SK-N-SH (cell line): ENCODE data around the gene PRG3.

ENCODE experiments used
- CHD2 ChIP-seq: fragments of 150-350 bp; IDR thresholded peaks from 2 replicates; pipeline ENCODE4 v1.6.1; 2018; ENCODE audit warnings: low read length; ENCODE audit not compliant: partially characterized antibody
- EP300 ChIP-seq, 2 experiments: IDR thresholded peaks; 2 replicates each; pipeline versions ENCODE4 v1.4.0 to v1.6.1; 2012; ENCODE audit warnings: borderline replicate concordance in 1 of 2, low read depth in 1 of 2, low read length in 1 of 2
- EZH2phosphoT487 ChIP-seq: fragments of 200-600 bp; sonication (generic); IDR thresholded peaks from 2 replicates; pipeline ENCODE4 v1.6.1; 2017; ENCODE audit warnings: low read depth, mixed run types, mild to moderate bottlenecking, antibody characterized with exemption, moderate library complexity, borderline replicate concordance
- JUND ChIP-seq: IDR thresholded peaks from 2 replicates; pipeline ENCODE4 v1.4.0; 2012
- MXI1 ChIP-seq: IDR thresholded peaks from 2 replicates; pipeline ENCODE4 v1.6.1; 2012; ENCODE audit warnings: mild to moderate bottlenecking, low read depth, low read length, improper control_type of control experiment
- NFIC ChIP-seq: IDR thresholded peaks from 2 replicates; pipeline ENCODE4 v1.4.0; 2012; ENCODE audit warnings: borderline replicate concordance
- RAD21 ChIP-seq: IDR thresholded peaks from 2 replicates; pipeline ENCODE4 v1.6.1; 2012; ENCODE audit warnings: mild to moderate bottlenecking, low read length
- TAF1 ChIP-seq: IDR thresholded peaks from 2 replicates; pipeline ENCODE4 v1.6.1; 2012; ENCODE audit warnings: low read depth, mild to moderate bottlenecking, low read length, moderate library complexity, borderline replicate concordance
- TEAD4 ChIP-seq: IDR thresholded peaks from 2 replicates; pipeline ENCODE4 v1.4.0; 2012; ENCODE audit warnings: mild to moderate bottlenecking, borderline replicate concordance; ENCODE audit not compliant: insufficient read depth
- TF ChIP-seq, protein P1 (sequence below): IDR thresholded peaks from 2 replicates; pipeline ENCODE4 v1.6.1; 2012; ENCODE audit warnings: mild to moderate bottlenecking, low read depth, low read length, moderate library complexity
- TF ChIP-seq, protein P2 (sequence below): fragments of 200-600 bp; sonication (generic); IDR thresholded peaks from 2 replicates; pipeline ENCODE4 v1.6.1; 2017; ENCODE audit warnings: antibody characterized with exemption, mild to moderate bottlenecking, moderate library complexity
- TF ChIP-seq, protein P3 (sequence below): IDR thresholded peaks from 2 replicates; pipeline ENCODE4 v1.4.0; 2012; ENCODE audit warnings: low read depth

DNA sequence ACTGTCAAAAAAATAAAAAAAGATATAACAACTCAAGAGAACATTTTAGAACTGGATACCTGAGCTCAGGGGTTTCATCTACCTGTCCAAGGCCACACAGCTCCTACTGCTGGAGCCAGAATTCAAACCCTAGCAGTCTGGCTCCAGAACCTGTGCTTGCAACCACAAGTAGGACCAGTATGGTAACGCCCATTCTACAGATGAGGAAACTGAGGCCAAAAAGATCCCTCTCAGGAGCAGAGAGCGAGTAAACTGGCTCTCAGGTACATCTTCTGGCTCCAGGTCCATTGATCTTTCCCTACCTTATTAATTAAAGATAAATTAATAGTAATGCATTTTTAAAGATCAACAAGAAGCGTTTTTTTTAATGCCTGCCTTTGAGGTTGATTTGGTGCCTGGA, 23.6 kb downstream of the PRG3 start:
- no peak for TF ChIP-seq TAF1
- TF ChIP-seq, protein P1, sequence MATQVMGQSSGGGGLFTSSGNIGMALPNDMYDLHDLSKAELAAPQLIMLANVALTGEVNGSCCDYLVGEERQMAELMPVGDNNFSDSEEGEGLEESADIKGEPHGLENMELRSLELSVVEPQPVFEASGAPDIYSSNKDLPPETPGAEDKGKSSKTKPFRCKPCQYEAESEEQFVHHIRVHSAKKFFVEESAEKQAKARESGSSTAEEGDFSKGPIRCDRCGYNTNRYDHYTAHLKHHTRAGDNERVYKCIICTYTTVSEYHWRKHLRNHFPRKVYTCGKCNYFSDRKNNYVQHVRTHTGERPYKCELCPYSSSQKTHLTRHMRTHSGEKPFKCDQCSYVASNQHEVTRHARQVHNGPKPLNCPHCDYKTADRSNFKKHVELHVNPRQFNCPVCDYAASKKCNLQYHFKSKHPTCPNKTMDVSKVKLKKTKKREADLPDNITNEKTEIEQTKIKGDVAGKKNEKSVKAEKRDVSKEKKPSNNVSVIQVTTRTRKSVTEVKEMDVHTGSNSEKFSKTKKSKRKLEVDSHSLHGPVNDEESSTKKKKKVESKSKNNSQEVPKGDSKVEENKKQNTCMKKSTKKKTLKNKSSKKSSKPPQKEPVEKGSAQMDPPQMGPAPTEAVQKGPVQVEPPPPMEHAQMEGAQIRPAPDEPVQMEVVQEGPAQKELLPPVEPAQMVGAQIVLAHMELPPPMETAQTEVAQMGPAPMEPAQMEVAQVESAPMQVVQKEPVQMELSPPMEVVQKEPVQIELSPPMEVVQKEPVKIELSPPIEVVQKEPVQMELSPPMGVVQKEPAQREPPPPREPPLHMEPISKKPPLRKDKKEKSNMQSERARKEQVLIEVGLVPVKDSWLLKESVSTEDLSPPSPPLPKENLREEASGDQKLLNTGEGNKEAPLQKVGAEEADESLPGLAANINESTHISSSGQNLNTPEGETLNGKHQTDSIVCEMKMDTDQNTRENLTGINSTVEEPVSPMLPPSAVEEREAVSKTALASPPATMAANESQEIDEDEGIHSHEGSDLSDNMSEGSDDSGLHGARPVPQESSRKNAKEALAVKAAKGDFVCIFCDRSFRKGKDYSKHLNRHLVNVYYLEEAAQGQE, result no peak
- TF ChIP-seq, protein P2, sequence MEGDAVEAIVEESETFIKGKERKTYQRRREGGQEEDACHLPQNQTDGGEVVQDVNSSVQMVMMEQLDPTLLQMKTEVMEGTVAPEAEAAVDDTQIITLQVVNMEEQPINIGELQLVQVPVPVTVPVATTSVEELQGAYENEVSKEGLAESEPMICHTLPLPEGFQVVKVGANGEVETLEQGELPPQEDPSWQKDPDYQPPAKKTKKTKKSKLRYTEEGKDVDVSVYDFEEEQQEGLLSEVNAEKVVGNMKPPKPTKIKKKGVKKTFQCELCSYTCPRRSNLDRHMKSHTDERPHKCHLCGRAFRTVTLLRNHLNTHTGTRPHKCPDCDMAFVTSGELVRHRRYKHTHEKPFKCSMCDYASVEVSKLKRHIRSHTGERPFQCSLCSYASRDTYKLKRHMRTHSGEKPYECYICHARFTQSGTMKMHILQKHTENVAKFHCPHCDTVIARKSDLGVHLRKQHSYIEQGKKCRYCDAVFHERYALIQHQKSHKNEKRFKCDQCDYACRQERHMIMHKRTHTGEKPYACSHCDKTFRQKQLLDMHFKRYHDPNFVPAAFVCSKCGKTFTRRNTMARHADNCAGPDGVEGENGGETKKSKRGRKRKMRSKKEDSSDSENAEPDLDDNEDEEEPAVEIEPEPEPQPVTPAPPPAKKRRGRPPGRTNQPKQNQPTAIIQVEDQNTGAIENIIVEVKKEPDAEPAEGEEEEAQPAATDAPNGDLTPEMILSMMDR, result no peak
- TF ChIP-seq CHD2, result no peak
- no peak for TF ChIP-seq MXI1
- TF ChIP-seq EP300 (IDR thresholded peaks at IDR 0.05; ENCODE audit: borderline replicate concordance in 1 of 2, low read depth in 1 of 2, low read length in 1 of 2), result no peak
- no peak for TF ChIP-seq RAD21
- TF ChIP-seq TEAD4, result no peak
- TF ChIP-seq, protein P3, sequence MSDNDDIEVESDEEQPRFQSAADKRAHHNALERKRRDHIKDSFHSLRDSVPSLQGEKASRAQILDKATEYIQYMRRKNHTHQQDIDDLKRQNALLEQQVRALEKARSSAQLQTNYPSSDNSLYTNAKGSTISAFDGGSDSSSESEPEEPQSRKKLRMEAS, result no peak
- TF ChIP-seq NFIC, result no peak
- TF ChIP-seq EZH2phosphoT487, result no peak
- TF ChIP-seq JUND, result no peak
